ENCODE data around the gene CENPW.

Gene CENPW

DNA sequence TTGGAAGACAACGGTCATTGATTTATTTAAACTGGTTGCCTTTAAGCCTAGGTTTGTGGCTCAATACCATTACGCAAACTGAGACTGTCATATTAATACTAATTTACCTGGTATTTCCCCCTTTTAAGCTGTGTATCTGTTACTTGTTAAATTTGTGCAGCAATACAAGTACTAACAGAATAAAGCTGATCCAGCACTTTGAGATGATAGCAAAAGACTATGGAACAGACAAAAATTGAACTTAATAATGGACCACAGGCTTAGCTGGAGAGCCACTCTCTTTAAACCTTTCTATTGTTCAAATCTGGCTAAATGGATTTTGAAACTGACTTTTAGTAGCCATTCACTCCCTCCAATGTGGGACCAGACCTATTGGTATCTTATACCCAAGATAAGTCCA, 6.2 kb upstream of the CENPW start:
- TF ChIP-seq, protein P1, sequence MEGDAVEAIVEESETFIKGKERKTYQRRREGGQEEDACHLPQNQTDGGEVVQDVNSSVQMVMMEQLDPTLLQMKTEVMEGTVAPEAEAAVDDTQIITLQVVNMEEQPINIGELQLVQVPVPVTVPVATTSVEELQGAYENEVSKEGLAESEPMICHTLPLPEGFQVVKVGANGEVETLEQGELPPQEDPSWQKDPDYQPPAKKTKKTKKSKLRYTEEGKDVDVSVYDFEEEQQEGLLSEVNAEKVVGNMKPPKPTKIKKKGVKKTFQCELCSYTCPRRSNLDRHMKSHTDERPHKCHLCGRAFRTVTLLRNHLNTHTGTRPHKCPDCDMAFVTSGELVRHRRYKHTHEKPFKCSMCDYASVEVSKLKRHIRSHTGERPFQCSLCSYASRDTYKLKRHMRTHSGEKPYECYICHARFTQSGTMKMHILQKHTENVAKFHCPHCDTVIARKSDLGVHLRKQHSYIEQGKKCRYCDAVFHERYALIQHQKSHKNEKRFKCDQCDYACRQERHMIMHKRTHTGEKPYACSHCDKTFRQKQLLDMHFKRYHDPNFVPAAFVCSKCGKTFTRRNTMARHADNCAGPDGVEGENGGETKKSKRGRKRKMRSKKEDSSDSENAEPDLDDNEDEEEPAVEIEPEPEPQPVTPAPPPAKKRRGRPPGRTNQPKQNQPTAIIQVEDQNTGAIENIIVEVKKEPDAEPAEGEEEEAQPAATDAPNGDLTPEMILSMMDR (IDR thresholded peaks at IDR 0.05; ENCODE audit: poor library complexity, severe bottlenecking), result no peak
- no peaks in the 10 kb centered on the region for H3K9me3 ChIP-seq (ENCODE audit: severe bottlenecking)
- DNase-seq (ENCODE audit: low spot score) (no peak), ATAC-seq (ENCODE audit: low read depth) (no peak)
- H3K4me3 ChIP-seq (ENCODE audit: severe bottlenecking), result no peak overlapping the region
- H3K27ac ChIP-seq (ENCODE audit: poor library complexity, severe bottlenecking), result no peak overlapping the region
- no peaks in the 10 kb centered on the region for H3K4me1 ChIP-seq (ENCODE audit: insufficient read depth, poor library complexity, severe bottlenecking)
- no peaks in the 10 kb centered on the region for H3K27me3 ChIP-seq (ENCODE audit: insufficient read depth, poor library complexity, severe bottlenecking)
- H3K36me3 ChIP-seq (ENCODE audit: low read depth), result no peaks in the 10 kb centered on the region

- Histone ChIP-seq H3K4me3 (ENCODE audit: severe bottlenecking) (no peak overlapping the region), H3K9me3 (ENCODE audit: severe bottlenecking) (no peaks in the 10 kb centered on the region), H3K4me1 (ENCODE audit: insufficient read depth, poor library complexity, severe bottlenecking) (peaks cover 5% of the 10 kb centered on the region), H3K27me3 (ENCODE audit: insufficient read depth, poor library complexity, severe bottlenecking) (no peaks in the 10 kb centered on the region), H3K36me3 (ENCODE audit: low read depth) (no peaks in the 10 kb centered on the region), H3K27ac (ENCODE audit: poor library complexity, severe bottlenecking) (no peak overlapping the region)
- TF ChIP-seq, protein P1 (IDR thresholded peaks at IDR 0.05; ENCODE audit: poor library complexity, severe bottlenecking), result peak; percentile 7
- ATAC-seq (ENCODE audit: low read depth) (no peak), DNase-seq (ENCODE audit: low spot score) (no peak)
These were observed 4.7 kb upstream of the CENPW start for GRCh38 chr6:126335210-126335609.

DNA sequence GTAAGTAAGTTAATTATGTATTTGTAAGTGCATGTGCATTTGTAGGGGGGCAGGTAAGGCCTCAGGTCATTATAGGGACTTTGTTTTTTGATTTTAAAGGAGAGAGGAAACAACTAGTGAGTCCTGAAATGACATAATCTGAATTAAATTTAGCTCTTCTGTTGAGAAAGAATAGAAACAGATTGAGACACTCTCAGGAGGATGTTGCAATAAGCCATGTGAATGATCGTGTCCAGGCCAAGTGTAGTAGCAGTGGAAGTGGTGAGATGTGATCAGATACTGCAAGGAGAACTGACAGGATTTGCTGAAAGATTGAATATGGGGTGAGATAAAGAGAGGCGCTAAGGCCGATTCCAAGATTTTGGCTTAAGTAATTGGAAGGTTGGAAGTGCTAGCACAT, 2.6 kb upstream of the CENPW start:
- Histone ChIP-seq H3K36me3 (ENCODE audit: low read depth) (0 out of 2 replicates have a peak, but pooled peaks cover 3% of the 10 kb centered on the region), H3K4me3 (ENCODE audit: severe bottlenecking) (no peak overlapping the region), H3K27me3 (ENCODE audit: insufficient read depth, poor library complexity, severe bottlenecking) (no peaks in the 10 kb centered on the region), H3K27ac (ENCODE audit: poor library complexity, severe bottlenecking) (no peak overlapping the region), H3K9me3 (ENCODE audit: severe bottlenecking) (no peaks in the 10 kb centered on the region), H3K4me1 (ENCODE audit: insufficient read depth, poor library complexity, severe bottlenecking) (peaks cover 8% of the 10 kb centered on the region)
- TF ChIP-seq, protein P1 (IDR thresholded peaks at IDR 0.05; ENCODE audit: poor library complexity, severe bottlenecking), result no peak
- ATAC-seq (ENCODE audit: low read depth) (no peak), DNase-seq (ENCODE audit: low spot score) (no peak)

GRCh38 chr6:126341126-126341525, 1.2 kb downstream of the CENPW start:
- Histone ChIP-seq H3K4me3 (ENCODE audit: severe bottlenecking) (peak overlapping the region; percentile 57), H3K4me1 (ENCODE audit: insufficient read depth, poor library complexity, severe bottlenecking) (peaks cover 13% of the 10 kb centered on the region), H3K9me3 (ENCODE audit: severe bottlenecking) (no peaks in the 10 kb centered on the region), H3K27me3 (ENCODE audit: insufficient read depth, poor library complexity, severe bottlenecking) (no peaks in the 10 kb centered on the region), H3K27ac (ENCODE audit: poor library complexity, severe bottlenecking) (no peak overlapping the region), H3K36me3 (ENCODE audit: low read depth) (0 out of 2 replicates have a peak, but pooled peaks cover 3% of the 10 kb centered on the region)
- TF ChIP-seq, protein P1 (IDR thresholded peaks at IDR 0.05; ENCODE audit: poor library complexity, severe bottlenecking), result no peak
- ATAC-seq (ENCODE audit: low read depth) (no peak), DNase-seq (ENCODE audit: low spot score) (no peak)

GRCh38 chr6:126344181-126344580, 4.3 kb downstream of the CENPW start:
- no peaks in the 10 kb centered on the region for H3K27me3 ChIP-seq (ENCODE audit: insufficient read depth, poor library complexity, severe bottlenecking)
- DNase-seq (ENCODE audit: low spot score) (no peak), ATAC-seq (ENCODE audit: low read depth) (no peak)
- H3K36me3 ChIP-seq (ENCODE audit: low read depth), result peaks cover 32% of the 10 kb centered on the region
- H3K4me3 ChIP-seq (ENCODE audit: severe bottlenecking), result no peak overlapping the region
- peaks cover 13% of the 10 kb centered on the region for H3K4me1 ChIP-seq (ENCODE audit: insufficient read depth, poor library complexity, severe bottlenecking)
- TF ChIP-seq, protein P1 (IDR thresholded peaks at IDR 0.05; ENCODE audit: poor library complexity, severe bottlenecking), result no peak
- H3K27ac ChIP-seq (ENCODE audit: poor library complexity, severe bottlenecking), result no peak overlapping the region
- H3K9me3 ChIP-seq (ENCODE audit: severe bottlenecking), result no peaks in the 10 kb centered on the region

All from RWPE2 (cell line).